Subcutaneous abdominal adipose tissue (tissue), 5 donors: Measurements from ENCODE around the gene FOXN4.

ENCODE experiments used
- H3K27ac ChIP-seq: one replicate; pipeline ENCODE4 v1.7.0; 2013; ENCODE audit warnings: low read depth, mild to moderate bottlenecking, inconsistent platforms, low read length, moderate library complexity
- H3K27me3 ChIP-seq, 5 donors: one replicate each; pipeline ENCODE4 v1.7.0; 2013; ENCODE audit warnings: low read length in 5 of 5, inconsistent platforms in 1 of 5; ENCODE audit not compliant: control insufficient read depth in 5 of 5, insufficient read depth in 4 of 5
- H3K36me3 ChIP-seq, 5 donors: one replicate each; pipeline ENCODE4 v1.7.0; 2013; ENCODE audit warnings: low read length in 5 of 5; ENCODE audit not compliant: control insufficient read depth in 5 of 5, insufficient read depth in 5 of 5
- H3K4me1 ChIP-seq, 5 donors: one replicate each; pipeline ENCODE4 v1.7.0; 2013; ENCODE audit warnings: low read length in 5 of 5, mild to moderate bottlenecking in 3 of 5, moderate library complexity in 1 of 5; ENCODE audit not compliant: control insufficient read depth in 5 of 5, insufficient read depth in 5 of 5
- H3K4me3 ChIP-seq, 5 donors: one replicate each; pipeline ENCODE4 v1.7.0; 2013; ENCODE audit warnings: low read length in 5 of 5, low read depth in 1 of 5
- H3K9ac ChIP-seq, 5 donors: one replicate each; pipeline ENCODE4 v1.7.0; 2013; ENCODE audit warnings: low read length in 5 of 5, mild to moderate bottlenecking in 4 of 5, moderate library complexity in 3 of 5
- H3K9me3 ChIP-seq, 5 donors: one replicate each; pipeline ENCODE4 v1.7.0; 2013; ENCODE audit warnings: low read length in 5 of 5; ENCODE audit not compliant: control insufficient read depth in 5 of 5
- donor health status: healthy.
- donor health status: healthy.
- donor health status: healthy.
- donor health status: healthy.
- donor health status: healthy.

Gene FOXN4

GRCh38 chr12:109274381-109274780, 34.7 kb downstream of the FOXN4 start:
- Histone ChIP-seq H3K4me3 (no peak overlapping the region), H3K9me3 (peaks cover 0 to 5% (median 3%) of the 10 kb centered on the region in 5 donors), H3K36me3 (peaks cover 0 to 7% (median 2%) of the 10 kb centered on the region in 5 donors), H3K9ac (no peak overlapping the region), H3K27me3 (no peaks in the 10 kb centered on the region), H3K27ac (no peak overlapping the region), H3K4me1 (peaks cover 0 to 13% (median 0%) of the 10 kb centered on the region in 5 donors)

- Histone ChIP-seq H3K9ac (no peak overlapping the region), H3K4me1 (peaks cover 0 to 10% (median 0%) of the 10 kb centered on the region in 5 donors), H3K9me3 (peaks cover 0 to 5% (median 3%) of the 10 kb centered on the region in 5 donors), H3K36me3 (peaks cover 2 to 16% (median 11%) of the 10 kb centered on the region in 5 donors), H3K27me3 (no peaks in the 10 kb centered on the region), H3K4me3 (no peak overlapping the region), H3K27ac (no peak overlapping the region)
Measured at GRCh38 chr12:109273354-109273753, 35.7 kb downstream of the FOXN4 start.

GRCh38 chr12:109271418-109271817, 37.7 kb downstream of the FOXN4 start:
- Histone ChIP-seq H3K27me3 (no peaks in the 10 kb centered on the region), H3K36me3 (peaks cover 4 to 35% (median 31%) of the 10 kb centered on the region in 5 donors), H3K27ac (no peak overlapping the region), H3K9me3 (peaks cover 0 to 5% (median 3%) of the 10 kb centered on the region in 5 donors), H3K4me1 (no peaks in the 10 kb centered on the region), H3K9ac (no peak overlapping the region), H3K4me3 (no peak overlapping the region)

- no peaks in the 10 kb centered on the region for H3K4me1 ChIP-seq
- no peaks in the 10 kb centered on the region for H3K27me3 ChIP-seq
- H3K9me3 ChIP-seq = peaks cover 0 to 5% (median 3%) of the 10 kb centered on the region in 5 donors
- no peak overlapping the region for H3K4me3 ChIP-seq
- no peak overlapping the region for H3K9ac ChIP-seq
- no peak overlapping the region for H3K27ac ChIP-seq
- H3K36me3 ChIP-seq = peaks cover 5 to 45% (median 40%) of the 10 kb centered on the region in 5 donors
Measured at GRCh38 chr12:109270494-109270893, 38.6 kb downstream of the FOXN4 start.

GRCh38 chr12:109269428-109269827, 39.7 kb downstream of the FOXN4 start:
- Histone ChIP-seq H3K27me3 (no peaks in the 10 kb centered on the region), H3K9me3 (peaks cover 0 to 5% (median 3%) of the 10 kb centered on the region in 5 donors), H3K4me1 (peaks cover 0 to 7% (median 4%) of the 10 kb centered on the region in 5 donors), H3K36me3 (peaks cover 5 to 55% (median 50%) of the 10 kb centered on the region in 5 donors), H3K9ac (no peak overlapping the region), H3K4me3 (no peak overlapping the region), H3K27ac (no peak overlapping the region)

GRCh38 chr12:109268896-109269295, 40.2 kb downstream of the FOXN4 start:
- no peak overlapping the region for H3K9ac ChIP-seq
- peaks cover 0 to 10% (median 6%) of the 10 kb centered on the region in 5 donors for H3K4me1 ChIP-seq
- H3K4me3 ChIP-seq = no peak overlapping the region
- no peaks in the 10 kb centered on the region for H3K27me3 ChIP-seq
- no peak overlapping the region for H3K27ac ChIP-seq
- H3K36me3 ChIP-seq = peaks cover 5 to 61% (median 56%) of the 10 kb centered on the region in 5 donors
- H3K9me3 ChIP-seq = peaks cover 0 to 5% (median 3%) of the 10 kb centered on the region in 5 donors

GRCh38 chr12:109267361-109267760, 41.7 kb downstream of the FOXN4 start:
- Histone ChIP-seq H3K4me3 (no peak overlapping the region), H3K4me1 (peaks cover 0 to 10% (median 6%) of the 10 kb centered on the region in 5 donors), H3K9ac (no peak overlapping the region), H3K9me3 (peaks cover 0 to 5% (median 3%) of the 10 kb centered on the region in 5 donors), H3K36me3 (peaks cover 10 to 71% (median 67%) of the 10 kb centered on the region in 5 donors), H3K27me3 (no peaks in the 10 kb centered on the region), H3K27ac (no peak overlapping the region)

GRCh38 chr12:109266106-109266879, 42.8 kb downstream of the FOXN4 start:
- H3K36me3 ChIP-seq = peaks cover 10 to 79% (median 76%) of the 10 kb centered on the region in 5 donors
- no peak overlapping the region for H3K4me3 ChIP-seq
- peaks cover 0 to 5% (median 3%) of the 10 kb centered on the region in 5 donors for H3K9me3 ChIP-seq
- H3K27me3 ChIP-seq = no peaks in the 10 kb centered on the region
- no peak overlapping the region for H3K9ac ChIP-seq
- H3K27ac ChIP-seq = no peak overlapping the region
- peaks cover 0 to 10% (median 6%) of the 10 kb centered on the region in 5 donors for H3K4me1 ChIP-seq

GRCh38 chr12:109264943-109265650, 44.0 kb downstream of the FOXN4 start:
- Histone ChIP-seq H3K36me3 (peaks cover 18 to 91% (median 83%) of the 10 kb centered on the region in 5 donors), H3K4me1 (peaks cover 0 to 10% (median 6%) of the 10 kb centered on the region in 5 donors), H3K27me3 (no peaks in the 10 kb centered on the region), H3K27ac (peak overlapping the region; percentile 23), H3K9ac (no peak overlapping the region), H3K4me3 (no peak overlapping the region), H3K9me3 (peaks cover 0 to 2% (median 0%) of the 10 kb centered on the region in 5 donors)
